ENCODE measurements around the gene SH3TC1.

Gene SH3TC1

GRCh38 chr4:8213121-8213520 lies 14.0 kb downstream of the SH3TC1 start:
- no peak for DNase-seq

DNA sequence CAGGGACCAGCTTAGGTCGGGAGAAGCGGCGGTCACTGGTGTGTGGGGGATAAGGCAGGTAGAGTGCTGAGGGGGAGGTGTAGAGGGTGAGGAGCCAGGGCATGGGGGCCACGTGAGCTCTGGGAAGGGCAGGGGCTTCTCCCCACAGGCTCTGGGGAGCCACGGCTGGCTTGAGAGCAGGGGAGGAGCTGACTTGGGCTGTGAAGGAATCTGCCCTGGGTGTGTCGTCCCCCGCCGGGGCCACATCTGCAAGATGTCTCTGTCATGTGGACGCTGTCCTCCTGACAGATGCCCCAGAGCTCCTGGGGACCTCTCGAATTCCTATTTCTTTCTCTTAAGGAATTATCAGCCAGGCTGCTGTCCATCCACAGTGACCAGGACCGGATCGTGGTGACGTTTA lies 15.0 kb downstream of the SH3TC1 start:
- DNase-seq: no peak

- DNase-seq: peak in 2 of 56 donors; percentile 5 to 9
These were observed 15.9 kb downstream of the SH3TC1 start for GRCh38 chr4:8215001-8215427.

DNA sequence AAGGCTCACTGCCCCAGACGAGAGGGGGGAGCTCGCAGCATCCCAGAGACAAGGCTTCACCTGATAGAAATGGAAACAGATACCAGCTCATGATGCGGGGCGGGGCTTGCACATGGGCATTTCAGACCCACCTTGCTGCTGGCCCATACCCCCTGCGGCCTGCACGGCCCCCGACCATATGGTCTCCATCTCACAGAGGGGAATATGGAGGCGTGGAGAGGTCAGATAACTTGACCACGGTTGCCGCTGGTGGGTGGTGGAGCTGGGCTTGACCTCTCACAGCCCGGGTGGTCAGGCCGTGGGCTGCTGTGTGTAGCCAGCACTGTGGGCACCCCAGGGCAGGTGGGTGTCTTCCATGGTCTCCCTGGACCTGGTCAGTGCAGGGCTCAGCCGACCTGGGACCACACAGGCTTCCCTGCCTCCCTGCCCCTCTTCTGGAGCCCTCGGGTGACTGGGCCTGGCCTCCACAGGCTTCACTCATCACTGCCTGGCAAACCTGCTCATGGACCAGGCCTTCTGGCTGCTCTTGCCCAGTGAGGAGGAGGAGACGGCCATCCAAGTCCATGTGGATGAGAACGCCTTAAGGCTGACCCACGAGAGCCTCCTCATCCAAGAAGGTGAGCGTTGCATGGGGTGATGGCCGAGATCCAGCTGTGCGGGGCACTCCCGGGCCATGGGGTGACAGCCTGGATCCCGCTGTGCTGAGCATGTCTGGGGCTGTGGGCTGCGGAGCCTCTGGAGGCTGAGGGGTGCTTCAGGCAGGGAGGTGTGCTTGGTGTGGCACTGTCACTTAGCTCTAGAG lies 16.8 kb downstream of the SH3TC1 start:
- no peak for DNase-seq

GRCh38 chr4:8216443-8217245 lies 17.6 kb downstream of the SH3TC1 start:
- DNase-seq: no peak

DNA sequence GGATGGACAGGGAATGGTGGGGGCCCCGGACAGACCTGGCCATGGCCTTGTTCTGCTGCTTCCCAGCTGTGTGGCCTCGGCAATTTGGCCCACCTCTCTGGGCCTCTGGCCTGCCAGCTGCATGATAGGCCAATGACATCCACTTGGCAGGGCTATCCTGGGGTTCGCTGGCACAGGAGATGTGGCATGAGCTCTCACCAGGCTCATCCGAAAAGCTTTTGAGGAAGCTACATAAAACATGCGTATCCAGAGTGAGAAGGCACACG lies 18.1 kb downstream of the SH3TC1 start:
- DNase-seq: no peak

DNA sequence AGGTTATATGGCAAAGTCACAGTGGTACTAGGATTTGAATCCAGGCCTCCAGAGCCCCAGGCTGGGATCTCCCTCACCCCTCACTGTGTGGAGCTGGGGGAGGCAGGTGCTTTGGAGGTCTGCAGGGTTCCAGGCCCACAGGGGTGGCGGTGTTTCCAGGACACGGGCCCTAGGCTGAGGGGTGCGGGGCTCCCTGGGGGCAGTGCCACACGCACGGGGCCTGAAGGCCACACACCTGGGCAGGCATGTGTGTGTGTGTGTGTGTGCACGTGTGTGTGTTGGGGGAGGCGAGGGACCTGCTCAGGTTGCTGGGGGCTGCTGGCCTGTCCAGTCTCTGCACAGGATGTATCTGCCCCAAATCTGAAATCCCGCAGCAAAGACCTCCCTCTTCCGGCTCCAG lies 18.8 kb downstream of the SH3TC1 start:
- DNase-seq: no peak

DNA sequence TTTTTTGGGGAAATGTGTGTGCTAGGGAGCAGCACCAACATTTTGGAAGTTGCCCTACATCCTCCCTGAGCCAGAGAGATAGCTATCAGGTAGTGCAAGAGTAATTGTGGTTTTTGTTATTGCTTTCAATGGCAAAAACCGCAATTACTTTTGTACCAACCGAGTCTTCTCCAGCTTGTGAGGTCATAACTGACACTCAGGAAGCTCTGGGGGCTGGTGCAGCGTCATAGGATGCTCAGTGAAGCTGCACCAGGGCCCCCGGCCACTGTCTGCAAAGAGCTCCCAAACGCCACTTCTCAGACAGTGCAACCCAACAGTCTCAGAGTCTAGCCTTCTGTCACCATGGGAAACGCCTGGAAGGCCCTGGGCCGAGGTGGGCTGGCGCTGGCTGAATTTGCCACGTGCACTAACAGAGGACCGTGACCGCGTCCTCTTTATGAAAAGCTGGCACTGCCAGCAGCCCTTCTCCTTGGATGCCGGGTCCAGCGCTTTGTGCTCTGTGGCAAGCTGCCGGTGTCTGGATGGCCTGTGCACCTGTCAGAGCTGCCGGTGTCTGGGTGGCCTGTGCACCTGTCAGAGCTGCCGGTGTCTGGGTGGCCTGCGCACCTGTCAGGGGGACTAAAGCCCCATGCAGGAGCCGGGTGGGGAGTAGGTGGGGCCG lies 19.4 kb downstream of the SH3TC1 start:
- no peak for DNase-seq

DNA sequence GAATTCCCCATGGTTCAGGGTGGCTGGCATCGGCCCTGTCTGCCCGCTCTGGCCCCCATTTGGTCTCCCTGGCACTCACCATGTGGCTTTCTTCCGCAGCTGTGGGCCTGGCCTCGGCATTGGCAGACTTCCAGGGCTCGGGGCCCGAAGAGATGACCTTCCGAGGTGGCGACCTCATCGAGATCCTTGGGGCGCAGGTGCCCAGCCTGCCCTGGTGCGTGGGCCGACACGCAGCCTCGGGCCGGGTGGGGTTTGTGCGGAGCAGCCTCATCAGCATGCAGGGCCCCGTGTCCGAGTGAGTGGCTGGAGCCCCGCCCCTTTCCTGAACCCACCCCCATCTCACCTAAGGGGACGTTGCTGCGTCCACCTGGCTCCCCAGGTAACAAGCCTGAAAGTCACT lies 20.1 kb downstream of the SH3TC1 start:
- no peak for DNase-seq

GRCh38 chr4:8220661-8221450 lies 21.8 kb downstream of the SH3TC1 start:
- no peak for DNase-seq

GRCh38 chr4:8221476-8221875 lies 22.4 kb downstream of the SH3TC1 start:
- DNase-seq: peak in 1 of 56 donors; percentile 22

- no peak for DNase-seq
These were observed 22.9 kb downstream of the SH3TC1 start for GRCh38 chr4:8221985-8222384.

DNA sequence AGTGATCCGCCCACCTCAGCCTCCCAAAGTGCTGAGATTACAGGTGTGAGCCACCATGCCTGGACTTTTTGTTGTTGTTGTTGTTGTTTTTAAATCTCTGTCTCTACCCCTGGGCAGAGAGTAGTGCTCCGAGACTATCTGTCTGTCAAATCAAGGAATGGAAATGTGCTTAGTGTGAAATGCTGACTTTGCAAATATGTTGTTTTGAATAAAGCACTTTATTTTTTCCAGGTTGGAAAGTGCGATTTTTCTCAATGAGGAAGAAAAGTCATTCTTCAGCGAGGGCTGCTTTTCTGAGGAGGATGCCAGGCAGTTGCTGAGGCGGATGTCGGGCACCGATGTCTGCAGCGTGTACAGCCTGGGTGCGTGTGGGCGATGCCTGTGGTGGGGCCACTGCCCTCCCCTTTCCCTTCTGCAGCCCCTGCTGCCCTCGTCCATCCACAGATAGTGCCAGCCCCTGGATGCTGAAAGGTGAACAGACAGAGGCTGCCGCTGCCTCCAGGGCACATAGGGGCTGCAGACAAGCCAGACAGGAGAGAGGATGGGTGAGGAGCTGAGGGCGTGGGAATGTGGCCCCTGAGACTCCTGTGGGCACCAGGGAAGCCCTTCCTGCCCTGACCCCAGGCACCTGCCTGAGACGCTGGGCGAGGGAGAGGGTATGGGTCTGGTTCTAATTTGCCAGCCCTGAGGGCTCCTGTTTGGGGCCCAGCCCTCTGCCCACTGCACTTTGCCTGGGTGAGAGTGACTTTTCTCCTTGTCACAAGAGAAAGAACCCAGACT lies 23.7 kb downstream of the SH3TC1 start:
- no peak for DNase-seq

GRCh38 chr4:8224267-8224974 lies 25.3 kb downstream of the SH3TC1 start:
- DNase-seq: no peak

- no peak for DNase-seq
These were observed 26.0 kb downstream of the SH3TC1 start for GRCh38 chr4:8224975-8225625.

GRCh38 chr4:8225706-8226443 lies 26.8 kb downstream of the SH3TC1 start:
- no peak for DNase-seq

GRCh38 chr4:8227201-8227770 lies 28.2 kb downstream of the SH3TC1 start:
- peak in 4 of 56 donors; percentile 13 to 34 (median 24) for DNase-seq

- DNase-seq: no peak
These were observed 28.8 kb downstream of the SH3TC1 start for GRCh38 chr4:8227771-8228318.

Data from nucleus accumbens (tissue), 56 donors.